Endothelial cell of umbilical vein (primary cell): ENCODE results near the gene BHMT. TPM values are rescaled to one million over a fixed set of nuclear protein-coding genes. Genes with fewer than 3 reads are reported as not detected.

ENCODE experiments used
- BruUV-seq: library from RNA; stranded (reverse); fragments of 400-500 nt; replicated peaks from 2 replicates; lab custom pipeline; 2021; lab: Mats Ljungman, UMichigan
- CTCF ChIA-PET: fragments of 300-600, 350-600 bp; sonication (Branson Sonifier 250); formaldehyde crosslinking; loops from one replicate; lab custom pipeline; 2021; ENCODE audit warnings: antibody characterized with exemption, inconsistent platforms; lab: Charles Lee
- POLR2A ChIA-PET: fragments of 300-600, 350-600 bp; sonication (Branson Sonifier 250); formaldehyde crosslinking; loops from one replicate; lab custom pipeline; 2021; ENCODE audit warnings: antibody characterized with exemption, inconsistent platforms; lab: Charles Lee
- DNase-seq: peaks from one replicate; pipeline ENCODE4 v3.0.0-alpha.2; 2011; ENCODE audit warnings: low read depth, low spot score
- FAIRE-seq: peaks from 2 replicates; lab custom pipeline; 2011; peaks lifted over from hg19 to GRCh38; lab: Jason Lieb, UNC
- H2AFZ ChIP-seq: 2 replicates; pipeline ENCODE4 v1.6.0; 2012; ENCODE audit warnings: low read depth, low read length, control low read depth, inconsistent platforms
- H3K27ac ChIP-seq: 2 replicates; pipeline ENCODE4 v1.5.1; 2011; ENCODE audit warnings: low read depth, mild to moderate bottlenecking, control low read depth, low read length, moderate library complexity; ENCODE audit not compliant: insufficient read depth
- H3K27me3 ChIP-seq, 2 experiments: 2 replicates each; pipeline versions ENCODE4 v1.6.0 to v1.6.1; 2011; ENCODE audit warnings: low read length in 2 of 2, mixed read lengths in 1 of 2; ENCODE audit not compliant: control insufficient read depth in 2 of 2, insufficient read depth in 2 of 2
- H3K36me3 ChIP-seq, 2 experiments: 2 replicates in 1 of 2; 3 replicates in 1 of 2; pipeline ENCODE4 v1.5.1; 2011; ENCODE audit warnings: low read length in 2 of 2, mild to moderate bottlenecking in 1 of 2, moderate library complexity in 1 of 2; ENCODE audit not compliant: control insufficient read depth in 2 of 2, insufficient read depth in 2 of 2; ENCODE audit errors: extremely low read depth in 1 of 2
- H3K4me1 ChIP-seq: 3 replicates; pipeline ENCODE4 v1.5.1; 2011; ENCODE audit warnings: mild to moderate bottlenecking, low read length; ENCODE audit not compliant: control insufficient read depth, insufficient read depth; ENCODE audit errors: extremely low read depth
- H3K4me2 ChIP-seq: 2 replicates; pipeline ENCODE4 v1.6.1; 2011; ENCODE audit warnings: low read length, control low read depth, mixed read lengths; ENCODE audit not compliant: insufficient read depth
- H3K4me3 ChIP-seq, 3 experiments: fragments of 200-600 bp in 1 of 3; sonication (generic), shearing (Covaris generic) in 1 of 3; replicated peaks in 1 of 3; 2 replicates each; pipeline ENCODE4 v1.5.1; 2011 to 2016; ENCODE audit warnings: control low read depth in 3 of 3, low read length in 3 of 3, mild to moderate bottlenecking in 2 of 3, inconsistent platforms in 1 of 3, low read depth in 1 of 3, moderate library complexity in 1 of 3; ENCODE audit not compliant: insufficient read depth in 1 of 3
- H3K79me2 ChIP-seq: 2 replicates; pipeline ENCODE4 v1.6.0; 2012; ENCODE audit warnings: low read length, inconsistent platforms; ENCODE audit not compliant: control insufficient read depth, insufficient read depth
- H3K9ac ChIP-seq: replicated peaks from 2 replicates; pipeline ENCODE3; 2011; ENCODE audit warnings: low read length, control low read depth; ENCODE audit not compliant: insufficient read depth; ENCODE audit errors: extremely low read depth
- H3K9me1 ChIP-seq: replicated peaks from 3 replicates; pipeline ENCODE4 v1.6.0; 2011; ENCODE audit warnings: mild to moderate bottlenecking, low read length; ENCODE audit not compliant: control insufficient read depth, insufficient read depth; ENCODE audit errors: extremely low read depth
- H3K9me3 ChIP-seq: replicated peaks from 2 replicates; pipeline ENCODE4 v1.5.1; 2012; ENCODE audit warnings: low read length, inconsistent platforms; ENCODE audit not compliant: control insufficient read depth, insufficient read depth
- H4K20me1 ChIP-seq: replicated peaks from 2 replicates; pipeline ENCODE3; 2011; ENCODE audit warnings: mild to moderate bottlenecking, low read length; ENCODE audit not compliant: control insufficient read depth, insufficient read depth; ENCODE audit errors: extremely low read depth
- CTCF ChIP-seq, 2 donors: IDR thresholded peaks; 1 replicate in 1 of 2; 2 replicates in 1 of 2; pipeline ENCODE4 v1.5.1; 2011; ENCODE audit warnings: low read length in 2 of 2, mild to moderate bottlenecking in 2 of 2, moderate library complexity in 2 of 2, control low read depth in 1 of 2, inconsistent platforms in 1 of 2, low read depth in 1 of 2; ENCODE audit not compliant: insufficient read depth in 1 of 2; ENCODE audit errors: extremely low read depth in 1 of 2
- EZH2 ChIP-seq: IDR thresholded peaks from 2 replicates; pipeline ENCODE4 v1.6.1; 2012; ENCODE audit warnings: borderline replicate concordance, low read depth, mild to moderate bottlenecking, moderate library complexity, low read length, inconsistent platforms; ENCODE audit not compliant: severe bottlenecking
- FOS ChIP-seq: IDR thresholded peaks from 2 replicates; pipeline ENCODE4 v1.6.1; 2011; ENCODE audit warnings: mild to moderate bottlenecking, low read length, moderate library complexity, borderline replicate concordance; ENCODE audit not compliant: insufficient read depth
- GATA2 ChIP-seq: IDR thresholded peaks from 2 replicates; pipeline ENCODE4 v1.7.0; 2011; ENCODE audit warnings: low read depth, mild to moderate bottlenecking, moderate library complexity, mixed read lengths, low read length; ENCODE audit not compliant: insufficient read length, insufficient read depth
- JUN ChIP-seq: IDR thresholded peaks from 2 replicates; pipeline ENCODE4 v1.6.1; 2011; ENCODE audit warnings: borderline replicate concordance, low read depth; ENCODE audit not compliant: insufficient read length, insufficient read depth
- MAX ChIP-seq: IDR thresholded peaks from 2 replicates; pipeline ENCODE4 v1.6.1; 2011; ENCODE audit not compliant: insufficient read depth, insufficient read length
- MYC ChIP-seq: IDR thresholded peaks from one replicate; pipeline ENCODE4 v1.6.1; 2011; ENCODE audit warnings: mild to moderate bottlenecking, low read depth, low read length
- POLR2A ChIP-seq: IDR thresholded peaks from 2 replicates; pipeline ENCODE4 v1.6.1; 2012; ENCODE audit warnings: low read depth, mild to moderate bottlenecking, control low read depth, low read length
- POLR2AphosphoS5 ChIP-seq: IDR thresholded peaks from 2 replicates; pipeline ENCODE4 v1.6.1; 2012; ENCODE audit warnings: low read depth, mild to moderate bottlenecking, control low read depth, low read length, moderate library complexity; ENCODE audit not compliant: insufficient read depth
- dilution Hi-C: fragments of 300-500 bp; cut with MboI; formaldehyde crosslinking; loops from one replicate; pipeline ENCODE4 v1.15.0; 2019; ENCODE audit warnings: low sequenced_read_pairs; ENCODE audit not compliant: extremely low pct_ligation_motif_present
- intact Hi-C: fragments of 100-400 bp; cut with micrococcal nuclease; formaldehyde crosslinking; loops from one replicate; pipeline ENCODE4 v1.10.0; 2022
- polyA plus RNA-seq, 4 experiments: library from polyadenylated mRNA; depleted of rRNA in 3 of 4; stranded (reverse) in 3 of 4; unstranded in 1 of 4; fragments of >200 nt; gene quantifications; 2 replicates each; pipeline versions ENCODE4 v1.2.1 to v1.2.3, GENCODE V29; 2011 to 2012; ENCODE audit warnings: missing spikeins in 1 of 4
- total RNA-seq: library from RNA; stranded (reverse); gene quantifications from 2 replicates; pipeline ENCODE4 v1.2.3, GENCODE V29; 2021

Gene BHMT
- total and polyA plus RNA-seq, 2 donors (not counting 3 experiments of a cell fraction or from before 2014, with no cell fraction given), result not detected

DNA sequence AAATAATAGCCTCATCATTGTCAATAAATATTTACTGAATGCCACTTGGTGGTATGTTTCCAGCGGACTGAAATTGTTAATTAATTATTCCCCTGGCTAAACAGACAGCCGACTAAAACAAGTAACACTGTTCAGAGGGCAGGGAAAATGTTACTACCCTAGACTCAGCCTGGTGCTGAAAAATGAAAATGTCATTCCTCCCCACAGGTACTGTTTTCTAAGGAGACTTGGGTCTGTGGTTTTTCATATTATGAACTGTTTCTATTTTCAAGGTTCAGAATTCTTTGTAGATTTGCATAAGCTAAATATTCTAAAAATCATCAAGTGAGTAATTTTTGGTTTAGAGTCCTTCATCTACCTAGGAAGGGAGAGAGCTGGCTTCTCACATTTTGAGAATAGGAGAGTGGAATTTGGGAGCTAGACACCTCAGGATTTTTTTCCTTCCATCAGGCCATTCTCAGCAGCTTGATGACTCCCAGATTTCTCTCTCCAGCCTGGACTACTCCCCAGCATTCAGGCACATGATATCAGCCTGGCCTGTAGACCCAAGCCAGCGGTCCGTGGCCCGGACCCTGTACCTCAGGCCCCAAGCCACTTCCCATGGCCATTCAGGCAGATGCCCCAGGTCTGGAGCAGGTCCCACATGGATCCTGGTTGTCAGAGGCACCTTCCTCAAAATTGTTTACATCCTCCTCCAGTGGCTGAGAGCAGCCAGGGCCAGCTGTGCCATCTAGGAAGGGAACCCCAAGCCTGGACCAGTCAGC, 24.4 kb downstream of the BHMT start:
- intact Hi-C loops (no loop called here), dilution Hi-C loops (no loop called here)
- TF ChIP-seq MAX (no peak), POLR2AphosphoS5 (no peak), EZH2 (no peak), JUN (no peak), POLR2A (no peak), GATA2 (no peak), MYC (no peak), CTCF (IDR thresholded peaks at IDR 0.05; ENCODE audit: extremely low read depth in 1 of 2, insufficient read depth in 1 of 2, low read depth in 1 of 2, low read length in 2 of 2) (no peak), FOS (no peak)
- DNase-seq, result no peak
- Histone ChIP-seq H4K20me1 (no peaks in the 10 kb centered on the region), H3K36me3 (no peaks in the 10 kb centered on the region), H3K27ac (no peak overlapping the region), H3K4me3 (no peak overlapping the region), H3K79me2 (no peaks in the 10 kb centered on the region), H3K27me3 (peaks cover 2 to 3% of the 10 kb centered on the region in 2 experiments), H3K4me1 (peaks cover 11% of the 10 kb centered on the region), H2AFZ (no peak overlapping the region), H3K4me2 (no peak overlapping the region), H3K9ac (no peak overlapping the region), H3K9me1 (no peaks in the 10 kb centered on the region), H3K9me3 (no peaks in the 10 kb centered on the region)
- POLR2A ChIA-PET, result no interaction called here
- CTCF ChIA-PET, result interaction anchor here (1.6 to 8.8 kb wide), 3 partner anchors 112 to 330 kb away, joined by 6 to 726 read pairs (median 123); no protein-coding TSS in a partner anchor
- FAIRE-seq, result no peak
- no TSS peak for BruUV-seq
